Spleen (tissue), 7 donors: ENCODE results near the gene DYNLT1.
A peak's percentile ranks its signal among the peaks of the same experiment; 100 is the strongest.

ENCODE experiments used
- POLR2A ChIP-seq, 3 donors: fragments of 450-650 bp; IDR thresholded peaks; one replicate each; pipeline ENCODE4 v1.5.1; 2017; ENCODE audit warnings: antibody characterized with exemption in 3 of 3, mild to moderate bottlenecking in 1 of 3
- POLR2AphosphoS5 ChIP-seq, 3 donors: sonication (generic); formaldehyde crosslinking; IDR thresholded peaks; one replicate each; pipeline ENCODE4 v1.5.1; 2017; ENCODE audit warnings: antibody characterized with exemption in 3 of 3
- TF ChIP-seq, protein P1 (sequence below), 11 experiments: fragments of 200-600 bp in 7 of 11; fragments of 450-650 bp in 4 of 11; sonication (generic) in 4 of 11; IDR thresholded peaks in 8 of 11; conservative IDR thresholded peaks in 3 of 11; 1 replicate in 7 of 11; 2 replicates in 4 of 11; pipeline versions ENCODE4 v1.4.0 to v1.8.0; 2016 to 2021; ENCODE audit warnings: antibody characterized with exemption in 11 of 11, inconsistent platforms in 4 of 11, mild to moderate bottlenecking in 1 of 11
- donor health status: DM: no; HTN: no; CAD: no; lungs with moderate emphysema.
- donor health status: DM: no; HTN: no; CAD: no.
- donor health status: DM: no; HTN: no; CAD: no.

DNA sequence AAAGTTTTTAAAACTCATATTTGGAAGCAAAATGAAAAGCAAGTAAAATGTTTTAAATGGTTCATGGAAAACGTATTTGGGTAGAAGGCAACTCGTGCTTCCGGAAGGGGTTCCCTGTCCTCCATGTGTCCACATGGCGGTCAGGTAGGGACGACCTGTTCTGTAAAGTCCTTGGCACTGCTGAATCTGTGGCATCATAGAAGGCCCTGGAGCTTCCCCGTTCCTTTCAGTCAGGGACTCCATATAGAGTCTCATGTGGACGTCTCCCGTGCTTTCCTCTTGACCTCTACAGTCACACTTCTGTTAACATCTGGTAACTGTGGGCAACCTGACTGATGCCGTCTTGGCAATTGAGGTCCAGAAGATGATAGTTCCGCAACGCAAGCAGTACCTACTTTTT lies 11.4 kb downstream of the DYNLT1 start:
- TF ChIP-seq, protein P1, sequence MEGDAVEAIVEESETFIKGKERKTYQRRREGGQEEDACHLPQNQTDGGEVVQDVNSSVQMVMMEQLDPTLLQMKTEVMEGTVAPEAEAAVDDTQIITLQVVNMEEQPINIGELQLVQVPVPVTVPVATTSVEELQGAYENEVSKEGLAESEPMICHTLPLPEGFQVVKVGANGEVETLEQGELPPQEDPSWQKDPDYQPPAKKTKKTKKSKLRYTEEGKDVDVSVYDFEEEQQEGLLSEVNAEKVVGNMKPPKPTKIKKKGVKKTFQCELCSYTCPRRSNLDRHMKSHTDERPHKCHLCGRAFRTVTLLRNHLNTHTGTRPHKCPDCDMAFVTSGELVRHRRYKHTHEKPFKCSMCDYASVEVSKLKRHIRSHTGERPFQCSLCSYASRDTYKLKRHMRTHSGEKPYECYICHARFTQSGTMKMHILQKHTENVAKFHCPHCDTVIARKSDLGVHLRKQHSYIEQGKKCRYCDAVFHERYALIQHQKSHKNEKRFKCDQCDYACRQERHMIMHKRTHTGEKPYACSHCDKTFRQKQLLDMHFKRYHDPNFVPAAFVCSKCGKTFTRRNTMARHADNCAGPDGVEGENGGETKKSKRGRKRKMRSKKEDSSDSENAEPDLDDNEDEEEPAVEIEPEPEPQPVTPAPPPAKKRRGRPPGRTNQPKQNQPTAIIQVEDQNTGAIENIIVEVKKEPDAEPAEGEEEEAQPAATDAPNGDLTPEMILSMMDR (IDR thresholded peaks at IDR 0.05 in 8 of 11, conservative IDR thresholded peaks at IDR 0.05 in 3 of 11) = no peak
- TF ChIP-seq POLR2A (IDR thresholded peaks at IDR 0.05) (no peak), POLR2AphosphoS5 (IDR thresholded peaks at IDR 0.05) (peak in 1 of 3 donors; percentile 24)
